HepG2 (cell line): ENCODE measurements around the gene MKS1. TPM values are rescaled to one million over a fixed set of nuclear protein-coding genes. Genes with fewer than 3 reads are reported as not detected.
A peak's percentile ranks its signal among the peaks of the same experiment; 100 is the strongest.

Experiments used
- ATF7-NPFF ChIP-seq: sonication (generic); formaldehyde crosslinking; IDR thresholded peaks from 2 replicates; pipeline ENCODE4 v1.8.1; 2023; ENCODE audit warnings: mild to moderate bottlenecking, low read depth, missing genetic modification reagents, moderate library complexity
- CBFB ChIP-seq: sonication (generic); formaldehyde crosslinking; IDR thresholded peaks from 2 replicates; pipeline ENCODE4 v1.4.0; 2020; ENCODE audit warnings: missing genetic modification reagents
- CBX2 ChIP-seq, 2 experiments: fragments of 200-600 bp in 1 of 2; sonication (generic); formaldehyde crosslinking in 1 of 2; IDR thresholded peaks; 2 replicates each; pipeline versions ENCODE4 v1.7.0 to v1.8.1; 2018 to 2022; ENCODE audit warnings: low read depth in 2 of 2, low read length in 1 of 2, mild to moderate bottlenecking in 1 of 2, missing genetic modification reagents in 1 of 2
- DBP ChIP-seq: sonication (generic); formaldehyde crosslinking; IDR thresholded peaks from 2 replicates; pipeline ENCODE4 v1.4.0; 2020; ENCODE audit warnings: missing genetic modification reagents; ENCODE audit errors: not compliant biosample characterization
- FOXK2 ChIP-seq: fragments of 450-650 bp; IDR thresholded peaks from 2 replicates; pipeline ENCODE4 v1.6.1; 2016
- KDM1A ChIP-seq: IDR thresholded peaks from 2 replicates; pipeline ENCODE4 v1.6.1; 2016; ENCODE audit warnings: missing compliant biosample characterization
- KDM4B ChIP-seq: sonication (generic); formaldehyde crosslinking; IDR thresholded peaks from 2 replicates; pipeline ENCODE4 v1.4.0; 2020; ENCODE audit warnings: missing genetic modification reagents
- KDM6A ChIP-seq: IDR thresholded peaks from 2 replicates; pipeline ENCODE4 v1.6.1; 2016; ENCODE audit warnings: low read depth
- MED8 ChIP-seq: sonication (generic); formaldehyde crosslinking; IDR thresholded peaks from 2 replicates; pipeline ENCODE4 v1.8.1; 2023; ENCODE audit warnings: mild to moderate bottlenecking, missing genetic modification reagents; ENCODE audit not compliant: insufficient replicate concordance
- MTERF4 ChIP-seq: sonication (generic); formaldehyde crosslinking; IDR thresholded peaks from 2 replicates; pipeline ENCODE4 v1.8.0; 2023; ENCODE audit warnings: mild to moderate bottlenecking, missing genetic modification reagents
- MXD4 ChIP-seq: IDR thresholded peaks from 2 replicates; pipeline ENCODE4 v1.6.1; 2016; ENCODE audit warnings: mild to moderate bottlenecking, missing biosample characterization, missing genetic modification reagents
- PAF1 ChIP-seq: IDR thresholded peaks from 2 replicates; pipeline ENCODE4 v1.6.1; 2016; ENCODE audit warnings: missing genetic modification reagents, missing compliant biosample characterization
- PREB ChIP-seq: sonication (generic); formaldehyde crosslinking; IDR thresholded peaks from 2 replicates; pipeline ENCODE4 v1.4.0; 2020; ENCODE audit warnings: missing genetic modification reagents
- RAD51 ChIP-seq: fragments of 450-650 bp; IDR thresholded peaks from 2 replicates; pipeline ENCODE4 v1.6.1; 2016; ENCODE audit warnings: borderline replicate concordance
- RFXAP ChIP-seq: sonication (generic); formaldehyde crosslinking; IDR thresholded peaks from 2 replicates; pipeline ENCODE4 v1.4.0; 2020; ENCODE audit warnings: missing genetic modification reagents, borderline replicate concordance
- SIN3B ChIP-seq: fragments of 150-350 bp; IDR thresholded peaks from 2 replicates; pipeline ENCODE4 v1.6.1; 2014; ENCODE audit warnings: low read length
- THYN1 ChIP-seq: sonication (generic); formaldehyde crosslinking; IDR thresholded peaks from 2 replicates; pipeline ENCODE4 v1.8.1; 2023; ENCODE audit warnings: low read depth, mild to moderate bottlenecking, moderate library complexity, missing genetic modification reagents, borderline replicate concordance
- ZNF225 ChIP-seq: sonication (generic); formaldehyde crosslinking; IDR thresholded peaks from 2 replicates; pipeline ENCODE4 v1.4.0; 2020; ENCODE audit warnings: mild to moderate bottlenecking, missing genetic modification reagents
- ZNF281 ChIP-seq: sonication (generic); formaldehyde crosslinking; IDR thresholded peaks from 2 replicates; pipeline ENCODE4 v1.4.0; 2020; ENCODE audit warnings: missing genetic modification reagents, borderline replicate concordance
- ZNF446 ChIP-seq: sonication (generic); formaldehyde crosslinking; IDR thresholded peaks from 2 replicates; pipeline ENCODE4 v1.5.0; 2020; ENCODE audit warnings: mild to moderate bottlenecking, missing genetic modification reagents
- ZNF510 ChIP-seq: sonication (generic); formaldehyde crosslinking; IDR thresholded peaks from 2 replicates; pipeline ENCODE4 v1.4.0; 2020; ENCODE audit warnings: low read depth, mild to moderate bottlenecking, missing genetic modification reagents
- ZNF644 ChIP-seq: IDR thresholded peaks from 2 replicates; pipeline ENCODE4 v1.6.1; 2016; ENCODE audit warnings: low read depth
- ZNF749 ChIP-seq: sonication (generic); formaldehyde crosslinking; IDR thresholded peaks from 2 replicates; pipeline ENCODE4 v1.8.0; 2022; ENCODE audit warnings: mild to moderate bottlenecking, missing genetic modification reagents, moderate library complexity, borderline replicate concordance
- ZNF75D ChIP-seq: sonication (generic); formaldehyde crosslinking; IDR thresholded peaks from 2 replicates; pipeline ENCODE4 v1.8.1; 2023; ENCODE audit warnings: missing genetic modification reagents, mild to moderate bottlenecking, borderline replicate concordance
- ZNF850 ChIP-seq: sonication (generic); formaldehyde crosslinking; conservative IDR thresholded peaks from 2 replicates; pipeline ENCODE4 v1.9.0; 2021; ENCODE audit warnings: mild to moderate bottlenecking, missing genetic modification reagents
- polyA plus RNA-seq, 8 experiments: library from polyadenylated mRNA; depleted of rRNA in 3 of 8; stranded (reverse) in 7 of 8; unstranded in 1 of 8; fragments of >200 nt; fragmentation: Illumina TruSeq in 4 of 8; extraction: Trizol in 4 of 8; gene quantifications; 2 replicates each; pipeline versions ENCODE4 v1.2.1 to v1.2.3, GENCODE V29; 2011 to 2016; ENCODE audit warnings: low read depth in 4 of 8, missing spikeins in 1 of 8, mixed read lengths in 1 of 8; ENCODE audit not compliant: insufficient read depth in 1 of 8
- total RNA-seq, 5 experiments: library from RNA; depleted of rRNA; stranded (reverse); fragments of >200 nt; fragmentation: Illumina TruSeq; extraction: Trizol; gene quantifications; 2 replicates each; pipeline ENCODE4 v1.2.3, GENCODE V29; 2016; ENCODE audit warnings: low read depth in 1 of 5

Gene MKS1
- total and polyA plus RNA-seq, 2 of the 13 experiments (the other 11 are each of a cell fraction or from before 2014, with no cell fraction given): 16.1 to 26.3 TPM

GRCh38 chr17:58249270-58250133 is 30.4 kb upstream of the MKS1 start (continued):
- TF ChIP-seq ZNF281 (CRISPR knock-in tag): 0 out of 2 replicates have a peak, but pooled peaks have one; percentile 26
- no peak; the same call in 1 of the 2 replicates for TF ChIP-seq ZNF446 (CRISPR knock-in tag)
- TF ChIP-seq FOXK2: no peak
- no peak for TF ChIP-seq PREB
- peak; percentile 89; the same call in 1 of the 2 replicates for TF ChIP-seq ZNF225 (CRISPR knock-in tag)
- TF ChIP-seq KDM1A (CRISPR knock-in tag): 0 out of 2 replicates have a peak, but pooled peaks have one; percentile 30
- TF ChIP-seq ZNF75D (CRISPR knock-in tag): peak; percentile 78; the same call in 1 of the 2 replicates
- TF ChIP-seq KDM6A: no peak
- no peak for TF ChIP-seq SIN3B
- no peak for TF ChIP-seq PAF1 (CRISPR knock-in tag)
- TF ChIP-seq ATF7-NPFF (CRISPR knock-in tag): peak; percentile 75
- TF ChIP-seq RAD51: no peak
- TF ChIP-seq RFXAP (CRISPR knock-in tag): no peak; the same call in 1 of the 2 replicates
- TF ChIP-seq ZNF644 (CRISPR knock-in tag): no peak
- peak; percentile 92 for TF ChIP-seq ZNF749 (CRISPR knock-in tag)
- TF ChIP-seq ZNF850: no peak
- no peak for TF ChIP-seq MTERF4 (CRISPR knock-in tag)
- no peak for TF ChIP-seq THYN1
- TF ChIP-seq KDM4B (CRISPR knock-in tag): peak; percentile 68; the same call in 1 of the 2 replicates
- TF ChIP-seq MXD4 (CRISPR knock-in tag): peak; percentile 85
- TF ChIP-seq CBX2 (IDR thresholded peaks at IDR 0.05; ENCODE audit: low read depth, low read length): no peak
- no peak for TF ChIP-seq CBX2 (CRISPR knock-in tag; IDR thresholded peaks at IDR 0.05; ENCODE audit: low read depth)
- no peak for TF ChIP-seq CBFB (CRISPR knock-in tag)
- 0 out of 2 replicates have a peak, but pooled peaks have one; percentile 82 for TF ChIP-seq ZNF510 (CRISPR knock-in tag)
- TF ChIP-seq MED8: peak; percentile 66
- no peak for TF ChIP-seq DBP (CRISPR knock-in tag)
